ENCODE measurements around the gene SAMD9L.

SAMD9L gene

DNA sequence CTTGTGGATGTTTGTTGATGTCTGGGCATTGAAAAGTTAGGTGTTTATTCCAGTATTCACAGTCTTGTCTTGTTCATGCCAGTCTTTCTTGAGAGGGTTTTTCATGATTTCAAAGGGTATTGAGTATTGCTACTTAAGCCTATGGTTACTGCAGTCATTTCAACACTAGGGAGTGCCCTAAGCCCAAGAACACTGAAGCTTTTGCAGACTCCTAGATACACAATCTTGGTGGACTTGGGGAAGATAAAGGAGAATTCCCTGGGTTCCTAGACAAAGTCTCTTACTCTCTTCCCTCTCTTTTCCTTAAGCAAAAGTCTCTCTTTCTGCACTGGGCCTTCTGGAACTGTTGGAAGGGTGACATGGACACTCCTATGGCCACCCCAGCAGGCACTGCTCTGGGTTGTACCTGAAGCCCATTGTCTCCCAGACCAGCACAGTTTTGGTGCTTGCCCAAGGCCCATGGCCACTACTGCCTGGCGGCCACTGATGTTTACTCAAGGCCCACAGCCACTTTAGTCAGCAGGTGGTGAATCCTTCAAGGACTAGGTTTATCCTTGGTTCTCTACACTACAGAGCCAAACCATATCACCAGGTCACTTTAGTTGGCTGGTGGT lies 55.3 kb downstream of the SAMD9L start:
- TF ChIP-seq, protein P1, sequence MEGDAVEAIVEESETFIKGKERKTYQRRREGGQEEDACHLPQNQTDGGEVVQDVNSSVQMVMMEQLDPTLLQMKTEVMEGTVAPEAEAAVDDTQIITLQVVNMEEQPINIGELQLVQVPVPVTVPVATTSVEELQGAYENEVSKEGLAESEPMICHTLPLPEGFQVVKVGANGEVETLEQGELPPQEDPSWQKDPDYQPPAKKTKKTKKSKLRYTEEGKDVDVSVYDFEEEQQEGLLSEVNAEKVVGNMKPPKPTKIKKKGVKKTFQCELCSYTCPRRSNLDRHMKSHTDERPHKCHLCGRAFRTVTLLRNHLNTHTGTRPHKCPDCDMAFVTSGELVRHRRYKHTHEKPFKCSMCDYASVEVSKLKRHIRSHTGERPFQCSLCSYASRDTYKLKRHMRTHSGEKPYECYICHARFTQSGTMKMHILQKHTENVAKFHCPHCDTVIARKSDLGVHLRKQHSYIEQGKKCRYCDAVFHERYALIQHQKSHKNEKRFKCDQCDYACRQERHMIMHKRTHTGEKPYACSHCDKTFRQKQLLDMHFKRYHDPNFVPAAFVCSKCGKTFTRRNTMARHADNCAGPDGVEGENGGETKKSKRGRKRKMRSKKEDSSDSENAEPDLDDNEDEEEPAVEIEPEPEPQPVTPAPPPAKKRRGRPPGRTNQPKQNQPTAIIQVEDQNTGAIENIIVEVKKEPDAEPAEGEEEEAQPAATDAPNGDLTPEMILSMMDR (conservative IDR thresholded peaks at IDR 0.05), result 0 out of 2 replicates have a peak, but pooled peaks have one; percentile 4
- H3K27ac ChIP-seq, result no peak overlapping the region

All from VCaP (cell line).